AG04450 (cell line): ENCODE measurements around the gene ETV5. TPM values are rescaled to one million over a fixed set of nuclear protein-coding genes. Genes with fewer than 3 reads are reported as not detected.

Source experiments
- CTCF ChIA-PET: fragments of 300-600, 350-600 bp; formaldehyde crosslinking; extraction: SDS; loops from one replicate; lab custom pipeline; 2022; ENCODE audit warnings: antibody characterized with exemption, inconsistent platforms; lab: Charles Lee
- POLR2A ChIA-PET: fragments of 350-600 bp; formaldehyde crosslinking; extraction: SDS; loops from one replicate; lab custom pipeline; 2021; ENCODE audit warnings: antibody characterized with exemption, inconsistent platforms; lab: Yijun Ruan, JAX
- DNase-seq: peaks from one replicate; pipeline ENCODE4 v3.0.0-alpha.2; 2011; ENCODE audit warnings: low read depth, low spot score
- H3K27ac ChIP-seq: one replicate; pipeline ENCODE4 v1.5.1; 2012; ENCODE audit warnings: low read depth, low read length, control low read depth
- H3K27me3 ChIP-seq: one replicate; pipeline ENCODE4 v1.6.0; 2012; ENCODE audit warnings: low read length; ENCODE audit not compliant: control insufficient read depth, insufficient read depth
- H3K4me3 ChIP-seq: 2 replicates; pipeline ENCODE4 v1.5.1; 2011; ENCODE audit warnings: mild to moderate bottlenecking, low read depth, low read length, control low read depth
- H3K9me3 ChIP-seq: 2 replicates; pipeline ENCODE4 v1.5.1; 2012; ENCODE audit warnings: low read length; ENCODE audit not compliant: control insufficient read depth, insufficient read depth
- CTCF ChIP-seq: IDR thresholded peaks from 2 replicates; pipeline ENCODE4 v1.5.1; 2011; ENCODE audit warnings: low read depth, low read length, control low read depth, inconsistent platforms
- polyA plus RNA-seq: library from polyadenylated mRNA; depleted of rRNA; stranded (reverse); fragments of >200 nt; gene quantifications from 2 replicates; pipeline ENCODE4 v1.2.3, GENCODE V29; 2011

The ETV5 gene
- polyA plus RNA-seq, 1 experiment = 33.7 TPM

GRCh38 chr3:186096290-186096689 is 12.6 kb downstream of the ETV5 start:
- Histone ChIP-seq H3K27ac (no peak overlapping the region), H3K4me3 (no peak overlapping the region), H3K27me3 (no peaks in the 10 kb centered on the region), H3K9me3 (no peaks in the 10 kb centered on the region)
- CTCF ChIA-PET = interaction anchor here (1.2 kb wide), 1 partner anchor 521 kb away, joined by 3 read pairs; no protein-coding TSS in a partner anchor
- no peak for DNase-seq
- no peak for TF ChIP-seq CTCF
- POLR2A ChIA-PET = interaction anchor here (0.6 to 1.4 kb wide), 2 partner anchors 11 to 101 kb away, joined by 3 to 5 read pairs; no protein-coding TSS in a partner anchor

GRCh38 chr3:186095561-186096081 is 13.3 kb downstream of the ETV5 start:
- Histone ChIP-seq H3K27me3 (no peaks in the 10 kb centered on the region), H3K27ac (no peak overlapping the region), H3K4me3 (no peak overlapping the region), H3K9me3 (no peaks in the 10 kb centered on the region)
- no peak for TF ChIP-seq CTCF
- DNase-seq = no peak
- ChIA-PET CTCF (no interaction called here), POLR2A (interaction anchor here (0.6 kb wide), 1 partner anchor 12 kb away, joined by 5 read pairs; no protein-coding TSS in a partner anchor)

GRCh38 chr3:186094696-186095425 is 14.0 kb downstream of the ETV5 start:
- POLR2A ChIA-PET = no interaction called here

GRCh38 chr3:186094271-186094670 is 14.6 kb downstream of the ETV5 start:
- ChIA-PET CTCF (no interaction called here), POLR2A (no interaction called here)
- no peak for DNase-seq
- TF ChIP-seq CTCF = no peak
- H3K9me3 ChIP-seq = no peaks in the 10 kb centered on the region
- no peak overlapping the region for H3K27ac ChIP-seq
- H3K4me3 ChIP-seq = no peak overlapping the region
- no peaks in the 10 kb centered on the region for H3K27me3 ChIP-seq

More at GRCh38 chr3:186094696-186095425, 14.0 kb downstream of the ETV5 start:
- Histone ChIP-seq H3K9me3 (no peaks in the 10 kb centered on the region), H3K27ac (no peak overlapping the region), H3K27me3 (no peaks in the 10 kb centered on the region), H3K4me3 (no peak overlapping the region)
- no peak for TF ChIP-seq CTCF
- CTCF ChIA-PET = interaction anchor here (0.5 kb wide), 1 partner anchor 20 kb away, joined by 3 read pairs; no protein-coding TSS in a partner anchor
- DNase-seq = no peak

- Histone ChIP-seq H3K27me3 (no peaks in the 10 kb centered on the region), H3K9me3 (no peaks in the 10 kb centered on the region), H3K4me3 (no peak overlapping the region), H3K27ac (no peak overlapping the region)
- ChIA-PET POLR2A (no interaction called here), CTCF (no interaction called here)
- no peak for TF ChIP-seq CTCF
- no peak for DNase-seq
Measured at GRCh38 chr3:186093271-186093900, 15.5 kb downstream of the ETV5 start.
